Esophagus squamous epithelium (tissue), 5 donors: ENCODE data around the gene WBP1L. TPM values are rescaled to one million over a fixed set of nuclear protein-coding genes. Genes with fewer than 3 reads are reported as not detected.
A peak's percentile ranks its signal among the peaks of the same experiment; 100 is the strongest.

Experiments used
- DNase-seq: peaks from one replicate; lab custom pipeline; 2025; lab: John Stamatoyannopoulos, UW
- H3K27ac ChIP-seq, 4 donors: fragments of 200-600 bp; sonication (generic); one replicate each; pipeline ENCODE4 v1.5.1; 2016 to 2019; ENCODE audit warnings: mild to moderate bottlenecking in 1 of 4
- H3K27me3 ChIP-seq, 4 donors: fragments of 200-600 bp; sonication (generic); 1 replicate in 3 of 4; 2 replicates in 1 of 4; pipeline versions ENCODE4 v1.5.1 to v1.6.0; 2017 to 2021; ENCODE audit warnings: antibody characterized with exemption in 1 of 4
- H3K36me3 ChIP-seq, 3 donors: fragments of 200-600 bp; sonication (generic); one replicate each; pipeline ENCODE4 v1.5.1; 2016 to 2019
- H3K4me1 ChIP-seq, 3 donors: fragments of 200-600 bp; sonication (generic); one replicate each; pipeline ENCODE4 v1.5.1; 2017 to 2019
- H3K4me3 ChIP-seq, 4 donors: fragments of 200-600 bp; sonication (generic); 1 replicate in 3 of 4; 2 replicates in 1 of 4; pipeline ENCODE4 v1.5.1; 2016 to 2019; ENCODE audit warnings: mild to moderate bottlenecking in 2 of 4, moderate library complexity in 1 of 4
- H3K9me3 ChIP-seq, 3 donors: fragments of 200-600 bp; sonication (generic); one replicate each; pipeline ENCODE4 v1.5.1; 2016 to 2019
- POLR2A ChIP-seq, 4 donors: fragments of 450-650 bp; IDR thresholded peaks; one replicate each; pipeline ENCODE4 v1.6.1; 2017; ENCODE audit warnings: antibody characterized with exemption in 4 of 4, mild to moderate bottlenecking in 4 of 4, moderate library complexity in 3 of 4
- WGBS, 2 donors: methylation state at CpG; one replicate each; pipeline ENCODE4 v1.1.5; 2018; 5-methylcytosine and 5-hydroxymethylcytosine counted together
- intact Hi-C: fragments of 100-400 bp; cut with DNase I; formaldehyde crosslinking; loops from one replicate; pipeline ENCODE4 v1.15.0; 2022
- total RNA-seq, 4 donors: library from RNA; depleted of rRNA; stranded (reverse); fragments of >200 nt; gene quantifications; one replicate each; pipeline ENCODE4 v1.1.0, GENCODE V29; 2016
- TF ChIP-seq, protein P1 (sequence below), 6 experiments: fragments of 450-650 bp in 4 of 6; fragments of 200-600 bp in 2 of 6; sonication (generic) in 2 of 6; IDR thresholded peaks; one replicate each; pipeline ENCODE4 v1.5.1; 2016 to 2019; ENCODE audit warnings: antibody characterized with exemption in 6 of 6, mild to moderate bottlenecking in 4 of 6, moderate library complexity in 4 of 6
- donor health status: DM: yes; HTN: yes; CAD: no.

The WBP1L gene
- total RNA-seq, 4 donors from 2014 or later: 40.6 to 61.4 (median 49.1) TPM

GRCh38 chr10:102781090-102781920, 37.6 kb downstream of the WBP1L start:
- intact Hi-C loops: no loop called here
- TF ChIP-seq, protein P1, sequence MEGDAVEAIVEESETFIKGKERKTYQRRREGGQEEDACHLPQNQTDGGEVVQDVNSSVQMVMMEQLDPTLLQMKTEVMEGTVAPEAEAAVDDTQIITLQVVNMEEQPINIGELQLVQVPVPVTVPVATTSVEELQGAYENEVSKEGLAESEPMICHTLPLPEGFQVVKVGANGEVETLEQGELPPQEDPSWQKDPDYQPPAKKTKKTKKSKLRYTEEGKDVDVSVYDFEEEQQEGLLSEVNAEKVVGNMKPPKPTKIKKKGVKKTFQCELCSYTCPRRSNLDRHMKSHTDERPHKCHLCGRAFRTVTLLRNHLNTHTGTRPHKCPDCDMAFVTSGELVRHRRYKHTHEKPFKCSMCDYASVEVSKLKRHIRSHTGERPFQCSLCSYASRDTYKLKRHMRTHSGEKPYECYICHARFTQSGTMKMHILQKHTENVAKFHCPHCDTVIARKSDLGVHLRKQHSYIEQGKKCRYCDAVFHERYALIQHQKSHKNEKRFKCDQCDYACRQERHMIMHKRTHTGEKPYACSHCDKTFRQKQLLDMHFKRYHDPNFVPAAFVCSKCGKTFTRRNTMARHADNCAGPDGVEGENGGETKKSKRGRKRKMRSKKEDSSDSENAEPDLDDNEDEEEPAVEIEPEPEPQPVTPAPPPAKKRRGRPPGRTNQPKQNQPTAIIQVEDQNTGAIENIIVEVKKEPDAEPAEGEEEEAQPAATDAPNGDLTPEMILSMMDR (IDR thresholded peaks at IDR 0.05): no peak
- TF ChIP-seq POLR2A (IDR thresholded peaks at IDR 0.05): no peak
- Histone ChIP-seq H3K36me3 (peaks cover 0 to 6% (median 0%) of the 10 kb centered on the region in 3 donors), H3K4me1 (peaks cover 69 to 100% (median 92%) of the 10 kb centered on the region in 3 donors), H3K4me3 (no peak overlapping the region), H3K27ac (peak overlapping the region; percentile 61 to 89 (median 82)), H3K9me3 (no peaks in the 10 kb centered on the region), H3K27me3 (peaks cover 0 to 19% (median 0%) of the 10 kb centered on the region in 4 donors)
- WGBS, 2 donors: 42 to 56% methylated on average over 4 to 5 of the region's 8 CpGs
- DNase-seq: no peak

GRCh38 chr10:102781921-102782557, 38.3 kb downstream of the WBP1L start:
- peaks cover 64 to 100% (median 90%) of the 10 kb centered on the region in 3 donors for H3K4me1 ChIP-seq
- H3K36me3 ChIP-seq: peaks cover 0 to 6% (median 0%) of the 10 kb centered on the region in 3 donors

DNA sequence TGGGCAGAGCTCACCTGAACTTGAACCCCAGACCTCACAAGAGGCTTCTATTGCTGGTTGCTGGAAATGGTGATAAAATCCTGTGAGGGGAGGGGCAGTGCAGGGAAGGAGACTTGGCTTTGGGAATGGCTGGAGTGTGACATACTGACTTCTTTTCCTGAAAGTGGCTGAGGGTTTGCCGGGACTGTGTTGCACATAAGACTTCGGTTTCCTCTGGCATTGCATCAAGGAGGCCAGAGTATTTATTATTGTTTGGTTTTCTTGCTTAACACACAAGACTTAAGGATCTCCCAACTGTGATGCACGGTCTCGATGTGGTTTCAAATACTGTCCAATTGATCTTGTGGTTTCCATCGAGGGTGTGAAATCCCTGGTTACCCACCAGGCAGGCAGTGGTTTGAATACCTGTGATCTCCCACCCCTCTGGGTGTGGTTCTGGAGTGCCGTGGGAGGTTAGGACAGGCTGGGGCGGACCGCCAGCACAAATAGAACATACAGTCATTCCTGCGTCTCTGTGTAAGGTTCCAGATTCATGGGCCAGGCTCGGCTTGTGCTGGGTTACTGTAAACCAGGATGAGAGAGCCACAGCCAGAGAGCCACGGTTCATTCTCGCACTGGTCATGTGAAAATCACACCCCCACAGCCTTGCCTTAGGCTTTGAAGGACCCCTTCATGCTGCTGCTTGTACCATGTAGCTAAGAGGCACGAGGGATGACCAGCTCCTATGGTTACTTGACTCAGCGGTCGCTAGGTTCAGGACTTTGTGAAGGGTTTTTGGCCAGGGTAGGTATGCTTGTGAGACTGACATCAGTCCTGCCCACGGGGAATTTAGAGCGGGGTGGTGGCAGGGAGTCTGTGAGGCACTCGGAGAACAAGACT, 39.2 kb downstream of the WBP1L start:
- peaks cover 55 to 97% (median 82%) of the 10 kb centered on the region in 3 donors for H3K4me1 ChIP-seq
- intact Hi-C loops: no loop called here
- H3K36me3 ChIP-seq: peaks cover 0 to 6% (median 0%) of the 10 kb centered on the region in 3 donors
- H3K9me3 ChIP-seq: no peaks in the 10 kb centered on the region
- TF ChIP-seq, protein P1 (IDR thresholded peaks at IDR 0.05): no peak
- TF ChIP-seq POLR2A (IDR thresholded peaks at IDR 0.05): no peak
- peak overlapping the region; percentile 61 to 95 (median 82) for H3K27ac ChIP-seq
- peak overlapping the region in 1 of 4 donors; percentile 18 for H3K4me3 ChIP-seq
- 12 to 20% methylated on average over 10 to 14 of the region's 18 CpGs for WGBS, 2 donors
- DNase-seq: no peak
- peaks cover 0 to 6% (median 0%) of the 10 kb centered on the region in 4 donors for H3K27me3 ChIP-seq

More at GRCh38 chr10:102781921-102782557, 38.3 kb downstream of the WBP1L start:
- no peak for DNase-seq
- 60 to 71% methylated on average over 6 of the region's 6 CpGs for WGBS, 2 donors
- Histone ChIP-seq H3K9me3 (no peaks in the 10 kb centered on the region), H3K27ac (peak overlapping the region; percentile 61 to 95 (median 82)), H3K27me3 (peaks cover 0 to 12% (median 0%) of the 10 kb centered on the region in 4 donors), H3K4me3 (peak overlapping the region in 1 of 4 donors; percentile 18)
- no peak for TF ChIP-seq POLR2A (IDR thresholded peaks at IDR 0.05)
- TF ChIP-seq, protein P1 (IDR thresholded peaks at IDR 0.05): no peak
- intact Hi-C loops: no loop called here

- Histone ChIP-seq H3K27me3 (no peaks in the 10 kb centered on the region), H3K27ac (peak overlapping the region; percentile 61 to 95 (median 82)), H3K4me1 (peaks cover 49 to 92% (median 76%) of the 10 kb centered on the region in 3 donors), H3K36me3 (peaks cover 0 to 6% (median 0%) of the 10 kb centered on the region in 3 donors), H3K9me3 (no peaks in the 10 kb centered on the region), H3K4me3 (peak overlapping the region in 1 of 4 donors; percentile 18)
- no peak for DNase-seq
- TF ChIP-seq POLR2A (IDR thresholded peaks at IDR 0.05): no peak
- TF ChIP-seq, protein P1 (IDR thresholded peaks at IDR 0.05): peak in 1 of 6 experiments; percentile 7
- intact Hi-C loops: no loop called here
- WGBS, 2 donors: 25 to 38% methylated on average over 1 of the region's 1 CpG
Measured at GRCh38 chr10:102783568-102783967, 39.8 kb downstream of the WBP1L start.
